Neural cell (in vitro differentiated cells): Measurements from ENCODE around the gene RAB11FIP2. TPM values are rescaled to one million over a fixed set of nuclear protein-coding genes. Genes with fewer than 3 reads are reported as not detected.

Source experiments
- H2AFZ ChIP-seq: fragments of 200-600, 300-800 bp; sonication (generic), shearing (Covaris generic); 2 replicates; pipeline ENCODE4 v1.6.0; 2014; ENCODE audit warnings: low read depth, mild to moderate bottlenecking, antibody characterized with exemption, low read length, moderate library complexity
- H3F3A ChIP-seq: fragments of 200-600 bp; shearing (Covaris generic); 2 replicates; pipeline ENCODE4 v1.6.1; 2016; ENCODE audit warnings: mild to moderate bottlenecking, moderate library complexity, mixed read lengths, antibody characterized with exemption, low read length; ENCODE audit not compliant: insufficient read depth, poor library complexity, severe bottlenecking
- H3K27ac ChIP-seq: fragments of 200-600, 300-800 bp; sonication (generic), shearing (Covaris generic); 2 replicates; pipeline ENCODE4 v1.5.1; 2014; ENCODE audit warnings: mild to moderate bottlenecking, low read length, moderate library complexity
- H3K27me3 ChIP-seq: fragments of 300-800, 200-600 bp; sonication (generic), shearing (Covaris generic); 2 replicates; pipeline ENCODE4 v1.6.0; 2014; ENCODE audit warnings: mild to moderate bottlenecking, low read depth, low read length, moderate library complexity; ENCODE audit not compliant: insufficient read depth
- H3K36me3 ChIP-seq: fragments of 300-800, 200-600 bp; sonication (generic), shearing (Covaris generic); 2 replicates; pipeline ENCODE4 v1.5.1; 2014; ENCODE audit warnings: mild to moderate bottlenecking, antibody characterized with exemption, low read length, moderate library complexity; ENCODE audit not compliant: insufficient read depth
- H3K4me2 ChIP-seq: fragments of 300-800, 200-600 bp; sonication (generic), shearing (Covaris generic); 2 replicates; pipeline ENCODE4 v1.6.0; 2014; ENCODE audit warnings: mild to moderate bottlenecking, low read length
- H3K4me3 ChIP-seq: fragments of 300-800, 200-600 bp; sonication (generic), shearing (Covaris generic); 2 replicates; pipeline ENCODE4 v1.5.1; 2014; ENCODE audit warnings: mild to moderate bottlenecking, low read length, moderate library complexity
- H3K79me2 ChIP-seq: fragments of 200-600 bp; shearing (Covaris generic); replicated peaks from 2 replicates; pipeline ENCODE4 v1.6.0; 2014; ENCODE audit warnings: mild to moderate bottlenecking, low read length, moderate library complexity; ENCODE audit not compliant: insufficient read depth
- H3K9ac ChIP-seq: fragments of 300-800, 200-600 bp; sonication (generic), shearing (Covaris generic); 2 replicates; pipeline ENCODE4 v1.6.1; 2016; ENCODE audit warnings: mild to moderate bottlenecking, low read length, mixed read lengths
- H3K9me2 ChIP-seq: fragments of 200-600 bp; shearing (Covaris generic); 2 replicates; pipeline ENCODE4 v1.6.1; 2016; ENCODE audit warnings: mild to moderate bottlenecking, low read length, mixed read lengths; ENCODE audit not compliant: insufficient read depth
- H3K9me3 ChIP-seq: fragments of 200-600, 300-800 bp; sonication (generic), shearing (Covaris generic); 2 replicates; pipeline ENCODE4 v1.6.1; 2016; ENCODE audit warnings: mild to moderate bottlenecking, mixed run types, low read length, moderate library complexity, mixed read lengths
- H4K20me1 ChIP-seq: fragments of 200-600 bp; shearing (Covaris generic); 2 replicates; pipeline ENCODE4 v1.6.1; 2016; ENCODE audit warnings: mild to moderate bottlenecking, mixed run types; ENCODE audit not compliant: insufficient read depth
- EP300 ChIP-seq: fragments of 450-650 bp; conservative IDR thresholded peaks from 2 replicates; pipeline ENCODE4 v1.6.1; 2014; ENCODE audit warnings: antibody characterized with exemption, mild to moderate bottlenecking, moderate library complexity; ENCODE audit not compliant: poor library complexity, severe bottlenecking
- EZH2 ChIP-seq: fragments of 200-600, 300-800 bp; shearing (Covaris generic), sonication (generic); IDR thresholded peaks from 2 replicates; pipeline ENCODE4 v1.6.1; 2014; ENCODE audit warnings: antibody characterized with exemption, low read length, borderline replicate concordance, mild to moderate bottlenecking; ENCODE audit not compliant: insufficient read depth, poor library complexity, severe bottlenecking
- MXI1 ChIP-seq: fragments of 450-650 bp; conservative IDR thresholded peaks from 2 replicates; pipeline ENCODE4 v1.6.1; 2014; ENCODE audit warnings: antibody characterized with exemption, mild to moderate bottlenecking; ENCODE audit not compliant: poor library complexity, severe bottlenecking
- RAD21 ChIP-seq: fragments of 450-650 bp; conservative IDR thresholded peaks from 2 replicates; pipeline ENCODE4 v1.6.1; 2014; ENCODE audit warnings: antibody characterized with exemption, mild to moderate bottlenecking, moderate library complexity
- REST ChIP-seq: IDR thresholded peaks from 2 replicates; pipeline ENCODE4 v1.6.1; 2012; ENCODE audit warnings: borderline replicate concordance
- SMC3 ChIP-seq: fragments of 450-650 bp; conservative IDR thresholded peaks from 2 replicates; pipeline ENCODE4 v1.6.1; 2014; ENCODE audit warnings: antibody characterized with exemption, mild to moderate bottlenecking, moderate library complexity; ENCODE audit not compliant: poor library complexity
- TAF1 ChIP-seq: IDR thresholded peaks from 2 replicates; pipeline ENCODE4 v1.6.1; 2012; ENCODE audit warnings: low read depth
- polyA plus RNA-seq: library from polyadenylated mRNA; depleted of rRNA; stranded (reverse); fragments of >200 nt; gene quantifications from 2 replicates; pipeline ENCODE4 v1.2.3, GENCODE V29; 2014
- TF ChIP-seq, protein P1 (sequence below): fragments of 450-650 bp; IDR thresholded peaks from 2 replicates; pipeline ENCODE4 v1.5.1; 2014; ENCODE audit warnings: antibody characterized with exemption, mild to moderate bottlenecking, moderate library complexity; ENCODE audit not compliant: poor library complexity, severe bottlenecking

Gene RAB11FIP2
- polyA plus RNA-seq, 1 donor from 2014 or later: 26.3 TPM

DNA sequence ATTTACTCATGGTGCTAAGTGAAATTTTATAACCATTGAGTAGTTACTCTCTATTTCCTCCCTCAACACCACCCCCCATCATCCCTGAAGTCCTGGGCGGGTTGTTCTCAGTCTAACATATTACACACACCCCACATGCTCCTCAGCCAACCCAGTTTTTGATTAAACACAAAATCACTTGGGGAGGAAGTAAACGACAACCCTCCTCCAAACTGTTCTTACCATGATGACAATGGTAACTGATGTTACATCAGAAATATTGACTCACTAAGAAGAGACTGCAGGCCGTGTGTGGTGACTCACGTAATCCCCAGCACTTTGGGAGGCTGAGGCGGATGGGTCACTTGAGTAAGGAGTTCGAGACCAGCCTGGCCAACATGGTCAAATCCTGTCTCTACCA is 44.2 kb downstream of the RAB11FIP2 start:
- Histone ChIP-seq H3K79me2 (no peaks in the 10 kb centered on the region), H4K20me1 (no peaks in the 10 kb centered on the region), H3K36me3 (no peaks in the 10 kb centered on the region), H3K27me3 (no peaks in the 10 kb centered on the region), H3K9me3 (no peaks in the 10 kb centered on the region), H2AFZ (no peak overlapping the region), H3K9me2 (no peaks in the 10 kb centered on the region), H3K4me2 (no peak overlapping the region), H3K27ac (no peak overlapping the region), H3K9ac (no peak overlapping the region), H3K4me3 (no peak overlapping the region), H3F3A (no peaks in the 10 kb centered on the region)
- TF ChIP-seq, protein P1, sequence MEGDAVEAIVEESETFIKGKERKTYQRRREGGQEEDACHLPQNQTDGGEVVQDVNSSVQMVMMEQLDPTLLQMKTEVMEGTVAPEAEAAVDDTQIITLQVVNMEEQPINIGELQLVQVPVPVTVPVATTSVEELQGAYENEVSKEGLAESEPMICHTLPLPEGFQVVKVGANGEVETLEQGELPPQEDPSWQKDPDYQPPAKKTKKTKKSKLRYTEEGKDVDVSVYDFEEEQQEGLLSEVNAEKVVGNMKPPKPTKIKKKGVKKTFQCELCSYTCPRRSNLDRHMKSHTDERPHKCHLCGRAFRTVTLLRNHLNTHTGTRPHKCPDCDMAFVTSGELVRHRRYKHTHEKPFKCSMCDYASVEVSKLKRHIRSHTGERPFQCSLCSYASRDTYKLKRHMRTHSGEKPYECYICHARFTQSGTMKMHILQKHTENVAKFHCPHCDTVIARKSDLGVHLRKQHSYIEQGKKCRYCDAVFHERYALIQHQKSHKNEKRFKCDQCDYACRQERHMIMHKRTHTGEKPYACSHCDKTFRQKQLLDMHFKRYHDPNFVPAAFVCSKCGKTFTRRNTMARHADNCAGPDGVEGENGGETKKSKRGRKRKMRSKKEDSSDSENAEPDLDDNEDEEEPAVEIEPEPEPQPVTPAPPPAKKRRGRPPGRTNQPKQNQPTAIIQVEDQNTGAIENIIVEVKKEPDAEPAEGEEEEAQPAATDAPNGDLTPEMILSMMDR: no peak
- TF ChIP-seq EZH2: no peak
- TF ChIP-seq TAF1: no peak
- no peak for TF ChIP-seq SMC3

GRCh38 chr10:117997673-117998072 is 49.1 kb downstream of the RAB11FIP2 start:
- Histone ChIP-seq H4K20me1 (no peaks in the 10 kb centered on the region), H2AFZ (no peak overlapping the region), H3K4me3 (no peak overlapping the region), H3K9ac (no peak overlapping the region), H3K36me3 (no peaks in the 10 kb centered on the region), H3K27ac (no peak overlapping the region), H3K9me2 (no peaks in the 10 kb centered on the region), H3K27me3 (no peaks in the 10 kb centered on the region), H3K9me3 (no peaks in the 10 kb centered on the region), H3F3A (no peaks in the 10 kb centered on the region), H3K79me2 (no peaks in the 10 kb centered on the region), H3K4me2 (no peak overlapping the region)
- TF ChIP-seq MXI1: no peak
- no peak for TF ChIP-seq REST

- no peaks in the 10 kb centered on the region for H3K36me3 ChIP-seq
- TF ChIP-seq EZH2 (no peak), REST (no peak), EP300 (no peak), RAD21 (no peak)
- no peaks in the 10 kb centered on the region for H3K27me3 ChIP-seq
- H2AFZ ChIP-seq: no peak overlapping the region
- no peaks in the 10 kb centered on the region for H3F3A ChIP-seq
- H4K20me1 ChIP-seq: no peaks in the 10 kb centered on the region
- no peak overlapping the region for H3K9ac ChIP-seq
- H3K27ac ChIP-seq: no peak overlapping the region
- no peak overlapping the region for H3K4me2 ChIP-seq
- H3K79me2 ChIP-seq: no peaks in the 10 kb centered on the region
- no peak overlapping the region for H3K4me3 ChIP-seq
- H3K9me2 ChIP-seq: no peaks in the 10 kb centered on the region
- no peaks in the 10 kb centered on the region for H3K9me3 ChIP-seq
Observed at GRCh38 chr10:117996709-117997108, 50.0 kb downstream of the RAB11FIP2 start.
